Fibroblast of pulmonary artery (primary cell): ENCODE data around the gene DDX46.
A peak's percentile ranks its signal among the peaks of the same experiment; 100 is the strongest.

Source experiments
- DNase-seq: peaks from one replicate; pipeline ENCODE4 v3.0.0-alpha.2; 2010; ENCODE audit warnings: low read depth
- H3K4me3 ChIP-seq: replicated peaks from 2 replicates; pipeline ENCODE4 v1.5.1; 2011; ENCODE audit warnings: low read depth, mild to moderate bottlenecking, control low read depth, low read length, moderate library complexity
- TF ChIP-seq, protein P1 (sequence below): IDR thresholded peaks from 2 replicates; pipeline ENCODE4 v1.5.1; 2011; ENCODE audit warnings: mild to moderate bottlenecking, control low read depth, low read length, inconsistent platforms; ENCODE audit errors: missing control alignments

Gene DDX46

DNA sequence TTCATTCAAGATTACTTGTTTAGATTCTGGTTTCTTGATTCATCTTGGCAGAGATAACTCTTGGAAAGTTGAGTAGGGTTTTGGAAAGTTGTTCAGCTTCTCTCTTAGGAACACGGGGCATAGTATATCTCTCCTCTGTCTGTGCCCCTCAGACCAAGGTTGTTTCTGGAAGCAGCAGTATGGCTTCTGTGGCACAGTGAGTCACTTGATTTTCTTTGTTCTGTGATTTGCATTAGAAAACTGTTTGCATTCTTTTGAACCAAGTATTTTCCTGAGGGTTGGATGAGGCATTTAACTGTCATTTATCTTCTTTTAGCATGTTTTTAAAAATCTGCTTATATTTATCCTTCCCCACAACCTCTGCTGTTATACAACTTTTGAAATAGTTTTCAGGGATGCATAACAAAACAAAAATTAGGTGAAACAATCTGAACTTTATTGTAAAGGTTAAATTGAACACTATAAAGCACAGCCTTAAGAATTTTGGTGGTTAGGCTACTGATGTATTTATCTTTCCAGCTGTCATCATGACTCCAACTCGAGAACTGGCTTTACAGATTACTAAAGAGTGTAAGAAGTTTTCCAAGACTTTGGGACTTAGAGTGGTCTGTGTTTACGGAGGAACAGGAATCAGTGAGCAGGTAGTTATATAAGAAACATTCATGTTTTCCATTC is 26.5 kb downstream of the DDX46 start:
- H3K4me3 ChIP-seq, result no peak overlapping the region
- TF ChIP-seq, protein P1, sequence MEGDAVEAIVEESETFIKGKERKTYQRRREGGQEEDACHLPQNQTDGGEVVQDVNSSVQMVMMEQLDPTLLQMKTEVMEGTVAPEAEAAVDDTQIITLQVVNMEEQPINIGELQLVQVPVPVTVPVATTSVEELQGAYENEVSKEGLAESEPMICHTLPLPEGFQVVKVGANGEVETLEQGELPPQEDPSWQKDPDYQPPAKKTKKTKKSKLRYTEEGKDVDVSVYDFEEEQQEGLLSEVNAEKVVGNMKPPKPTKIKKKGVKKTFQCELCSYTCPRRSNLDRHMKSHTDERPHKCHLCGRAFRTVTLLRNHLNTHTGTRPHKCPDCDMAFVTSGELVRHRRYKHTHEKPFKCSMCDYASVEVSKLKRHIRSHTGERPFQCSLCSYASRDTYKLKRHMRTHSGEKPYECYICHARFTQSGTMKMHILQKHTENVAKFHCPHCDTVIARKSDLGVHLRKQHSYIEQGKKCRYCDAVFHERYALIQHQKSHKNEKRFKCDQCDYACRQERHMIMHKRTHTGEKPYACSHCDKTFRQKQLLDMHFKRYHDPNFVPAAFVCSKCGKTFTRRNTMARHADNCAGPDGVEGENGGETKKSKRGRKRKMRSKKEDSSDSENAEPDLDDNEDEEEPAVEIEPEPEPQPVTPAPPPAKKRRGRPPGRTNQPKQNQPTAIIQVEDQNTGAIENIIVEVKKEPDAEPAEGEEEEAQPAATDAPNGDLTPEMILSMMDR, result no peak
- peak; percentile 32 for DNase-seq

DNA sequence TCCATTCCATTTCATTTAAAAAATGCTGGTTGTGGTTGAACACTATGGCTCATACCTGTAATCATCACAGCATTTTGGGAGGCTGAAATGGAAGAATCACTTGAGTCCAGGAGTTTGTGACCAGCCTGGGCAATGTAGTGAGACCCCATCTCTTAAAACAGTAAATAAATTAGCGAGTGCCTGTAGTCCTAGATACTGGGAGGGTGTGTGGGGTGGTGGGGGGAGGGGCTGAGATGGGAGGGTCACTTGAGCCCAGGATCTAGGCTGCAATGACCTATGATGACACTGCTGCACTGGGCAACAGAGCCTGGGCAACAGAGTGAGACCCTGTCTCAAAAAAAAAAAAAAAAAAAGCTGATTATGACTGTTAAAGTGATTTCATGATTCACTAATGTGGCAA is 29.1 kb downstream of the DDX46 start:
- TF ChIP-seq, protein P1, result no peak
- H3K4me3 ChIP-seq, result no peak overlapping the region

GRCh38 chr5:134791580-134791979 is 33.0 kb downstream of the DDX46 start:
- no peak overlapping the region for H3K4me3 ChIP-seq
- TF ChIP-seq, protein P1, result no peak
- DNase-seq, result no peak

More for the DNA sequence above, 29.1 kb downstream of the DDX46 start:
- DNase-seq, result no peak

DNA sequence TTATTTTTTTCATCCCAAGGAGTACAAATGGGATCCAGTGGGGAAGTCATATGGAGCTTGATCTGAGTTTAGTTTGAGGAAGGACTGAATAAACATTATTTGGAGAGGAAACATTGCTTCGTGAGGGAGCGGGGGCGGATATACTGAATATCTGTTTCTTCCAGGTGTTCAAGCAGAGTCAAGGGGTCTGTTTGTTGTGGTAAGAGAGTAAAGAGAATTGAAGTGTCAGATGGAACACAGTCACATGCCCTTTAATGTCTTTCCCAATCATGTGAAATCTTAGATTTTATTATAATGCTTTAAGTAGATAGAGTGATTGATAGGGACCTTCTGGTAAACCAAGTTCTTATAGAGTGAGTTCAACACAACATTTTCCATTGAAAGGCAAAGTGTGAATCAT is 33.7 kb downstream of the DDX46 start:
- no peak overlapping the region for H3K4me3 ChIP-seq
- TF ChIP-seq, protein P1, result no peak
- DNase-seq, result no peak

- no peak for DNase-seq
- H3K4me3 ChIP-seq, result no peak overlapping the region
- TF ChIP-seq, protein P1, result no peak
Observed at GRCh38 chr5:134793111-134793510, 34.5 kb downstream of the DDX46 start.

- no peak overlapping the region for H3K4me3 ChIP-seq
- TF ChIP-seq, protein P1, result no peak
- peak; percentile 60 for DNase-seq
Observed at GRCh38 chr5:134794082-134794481, 35.5 kb downstream of the DDX46 start.

- TF ChIP-seq, protein P1, result no peak
- no peak overlapping the region for H3K4me3 ChIP-seq
- no peak for DNase-seq
Observed at GRCh38 chr5:134794819-134795218, 36.2 kb downstream of the DDX46 start.
